HG02870 (cell line): ENCODE results near the gene NTM.
A peak's percentile ranks its signal among the peaks of the same experiment; 100 is the strongest.
"Not testable (repeated sequence)": the region's sequence is repeated elsewhere in the genome, so short reads cannot be mapped to it uniquely, and the experiment has no call there.

ENCODE experiments used
- ATAC-seq: cut with Tn5 transposase; IDR thresholded peaks from one replicate; pipeline ENCODE4 v1.9.1; 2021; ENCODE audit warnings: mild to moderate bottlenecking, moderate library complexity; ENCODE audit not compliant: unreplicated experiment

Gene NTM

GRCh38 chr11:131488238-131488637, 117.8 kb downstream of the NTM start:
- no peak for ATAC-seq

GRCh38 chr11:131491503-131491902, 121.1 kb downstream of the NTM start:
- ATAC-seq: no peak

- ATAC-seq: no peak
Measured at GRCh38 chr11:131495423-131495822, 125.0 kb downstream of the NTM start.

GRCh38 chr11:131497686-131498085, 127.3 kb downstream of the NTM start:
- ATAC-seq: not testable (repeated sequence)

GRCh38 chr11:131498631-131499160, 128.3 kb downstream of the NTM start:
- no peak for ATAC-seq

GRCh38 chr11:131499199-131499598, 128.8 kb downstream of the NTM start:
- no peak for ATAC-seq

GRCh38 chr11:131503017-131503416, 132.6 kb downstream of the NTM start:
- no peak for ATAC-seq

GRCh38 chr11:131504199-131504949, 134.0 kb downstream of the NTM start:
- ATAC-seq: no peak

- ATAC-seq: no peak
Measured at GRCh38 chr11:131506348-131506747, 135.9 kb downstream of the NTM start.

- ATAC-seq: no peak
Measured at GRCh38 chr11:131510662-131511061, 140.2 kb downstream of the NTM start.

- ATAC-seq: peak; percentile 48
Measured at GRCh38 chr11:131511794-131512193, 141.4 kb downstream of the NTM start.

GRCh38 chr11:131512228-131512627, 141.8 kb downstream of the NTM start:
- no peak for ATAC-seq

GRCh38 chr11:131514062-131514461, 143.6 kb downstream of the NTM start:
- ATAC-seq: no peak

GRCh38 chr11:131518305-131518838, 148.0 kb downstream of the NTM start:
- ATAC-seq: no peak

GRCh38 chr11:131522851-131523250, 152.4 kb downstream of the NTM start:
- no peak for ATAC-seq

GRCh38 chr11:131530407-131530806, 160.0 kb downstream of the NTM start:
- no peak for ATAC-seq

- no peak for ATAC-seq
Measured at GRCh38 chr11:131533149-131533548, 162.7 kb downstream of the NTM start.

GRCh38 chr11:131533998-131534397, 163.6 kb downstream of the NTM start:
- ATAC-seq: no peak

- no peak for ATAC-seq
Measured at GRCh38 chr11:131534611-131535010, 164.2 kb downstream of the NTM start.

GRCh38 chr11:131536159-131536558, 165.7 kb downstream of the NTM start:
- no peak for ATAC-seq

- ATAC-seq: no peak
Measured at GRCh38 chr11:131537196-131537595, 166.8 kb downstream of the NTM start.

GRCh38 chr11:131537748-131538147, 167.3 kb downstream of the NTM start:
- no peak for ATAC-seq
